Calu3 (cell line): Measurements from ENCODE around the gene CNNM4. TPM values are rescaled to one million over a fixed set of nuclear protein-coding genes. Genes with fewer than 3 reads are reported as not detected.

Source experiments
- BruUV-seq: library from RNA; stranded (reverse); fragments of 400-500 nt; replicated peaks from 2 replicates; lab custom pipeline; 2021; lab: Mats Ljungman, UMichigan
- CTCF ChIA-PET: fragments of 300-600 bp; sonication (Branson Sonifier 250); formaldehyde crosslinking; loops from one replicate; lab custom pipeline; 2022; ENCODE audit warnings: antibody characterized with exemption; lab: Charles Lee
- DNase-seq: peaks from one replicate; pipeline ENCODE4 v3.0.0; 2022
- H3K27ac Mint-ChIP-seq: one replicate; pipeline ENCODE4 v1.8.0; 2022; ENCODE audit warnings: mixed read lengths; ENCODE audit not compliant: unreplicated experiment
- H3K27me3 Mint-ChIP-seq: one replicate; pipeline ENCODE4 v1.8.0; 2022; ENCODE audit warnings: mixed read lengths; ENCODE audit not compliant: unreplicated experiment
- H3K36me3 Mint-ChIP-seq: one replicate; pipeline ENCODE4 v1.8.0; 2022; ENCODE audit warnings: mild to moderate bottlenecking, moderate library complexity, mixed read lengths; ENCODE audit not compliant: insufficient read depth, unreplicated experiment
- H3K4me1 Mint-ChIP-seq: one replicate; pipeline ENCODE4 v1.8.0; 2022; ENCODE audit warnings: mild to moderate bottlenecking, low read depth, mixed read lengths; ENCODE audit not compliant: unreplicated experiment
- H3K4me3 Mint-ChIP-seq: one replicate; pipeline ENCODE4 v1.8.0; 2022; ENCODE audit warnings: mild to moderate bottlenecking, low read depth, moderate library complexity, mixed read lengths; ENCODE audit not compliant: unreplicated experiment
- H3K9me3 Mint-ChIP-seq: one replicate; pipeline ENCODE4 v1.8.0; 2022; ENCODE audit warnings: low read depth, mixed read lengths; ENCODE audit not compliant: unreplicated experiment
- CTCF ChIP-seq: fragments of 200-600 bp; IDR thresholded peaks from one replicate; pipeline ENCODE4 v1.8.0; 2022; ENCODE audit warnings: antibody characterized with exemption; ENCODE audit not compliant: unreplicated experiment
- intact Hi-C: fragments of 100-400 bp; cut with micrococcal nuclease; formaldehyde crosslinking; loops from one replicate; pipeline ENCODE4 v1.10.0; 2022; ENCODE audit not compliant: unreplicated experiment
- total RNA-seq: library from RNA; stranded (reverse); gene quantifications from 2 replicates; pipeline ENCODE4 v1.2.3, GENCODE V29; 2022

CNNM4 gene
- total RNA-seq, 1 experiment from 2014 or later, result 22.3 TPM

GRCh38 chr2:96800061-96801004, 39.6 kb downstream of the CNNM4 start:
- Mint-ChIP-seq H3K4me3 (no peak overlapping the region), H3K36me3 (no peaks in the 10 kb centered on the region), H3K9me3 (no peaks in the 10 kb centered on the region), H3K4me1 (no peaks in the 10 kb centered on the region), H3K27me3 (no peaks in the 10 kb centered on the region), H3K27ac (no peak overlapping the region)
- intact Hi-C loops, result loop anchor here (2.0 kb wide), 1 partner anchor 38 kb away; no protein-coding TSS in a partner anchor
- no peak for TF ChIP-seq CTCF
- CTCF ChIA-PET, result interaction anchor here (0.6 to 1.5 kb wide), 6 partner anchors 38 to 312 kb away, joined by 3 to 6 read pairs (median 4); partner anchors contain the start of genes ANKRD36 and CNNM4
- no TSS peak for BruUV-seq
- DNase-seq, result no peak

- intact Hi-C loops, result loop anchor here (2.0 kb wide), 1 partner anchor 38 kb away; no protein-coding TSS in a partner anchor
- CTCF ChIA-PET, result interaction anchor here (0.6 to 1.5 kb wide), 6 partner anchors 38 to 311 kb away, joined by 3 to 6 read pairs (median 4); partner anchors contain the start of genes ANKRD36 and CNNM4
- peaks cover 3% of the 10 kb centered on the region for H3K4me1 Mint-ChIP-seq
- H3K27ac Mint-ChIP-seq, result no peak overlapping the region
- H3K27me3 Mint-ChIP-seq, result no peaks in the 10 kb centered on the region
- peak; percentile 79 for DNase-seq
- TF ChIP-seq CTCF, result peak; percentile 80
- no peak overlapping the region for H3K4me3 Mint-ChIP-seq
- BruUV-seq, result no TSS peak
- H3K36me3 Mint-ChIP-seq, result peaks cover 2% of the 10 kb centered on the region
- no peaks in the 10 kb centered on the region for H3K9me3 Mint-ChIP-seq
Observed at GRCh38 chr2:96801005-96801785, 40.5 kb downstream of the CNNM4 start.

GRCh38 chr2:96801786-96802595, 41.3 kb downstream of the CNNM4 start:
- Mint-ChIP-seq H3K27ac (no peak overlapping the region), H3K4me3 (no peak overlapping the region), H3K27me3 (no peaks in the 10 kb centered on the region), H3K36me3 (peaks cover 6% of the 10 kb centered on the region), H3K4me1 (peaks cover 9% of the 10 kb centered on the region), H3K9me3 (no peaks in the 10 kb centered on the region)
- BruUV-seq, result no TSS peak
- intact Hi-C loops, result loop anchor here (2.0 kb wide), 1 partner anchor 39 kb away; no protein-coding TSS in a partner anchor
- CTCF ChIA-PET, result interaction anchor here (1.1 kb wide), 1 partner anchor 252 kb away, joined by 3 read pairs; no protein-coding TSS in a partner anchor
- no peak for DNase-seq
- TF ChIP-seq CTCF, result no peak
